AG04449 (cell line): ENCODE measurements around the gene RSPH1.
A peak's percentile ranks its signal among the peaks of the same experiment; 100 is the strongest.

Experiments used
- CTCF ChIA-PET: fragments of 350-600 bp; formaldehyde crosslinking; extraction: SDS; loops from one replicate; lab custom pipeline; 2021; ENCODE audit warnings: antibody characterized with exemption; lab: Yijun Ruan, JAX
- POLR2A ChIA-PET: fragments of 400-600, 350-600 bp; formaldehyde crosslinking; extraction: SDS; loops from one replicate; lab custom pipeline; 2020; ENCODE audit warnings: antibody characterized with exemption, inconsistent platforms; lab: Yijun Ruan, JAX
- DNase-seq: peaks from one replicate; pipeline ENCODE4 v3.0.0-alpha.2; 2010; ENCODE audit warnings: low read depth, low spot score
- H3K4me3 ChIP-seq: 2 replicates; pipeline ENCODE4 v1.5.1; 2011; ENCODE audit warnings: low read depth, mild to moderate bottlenecking, control low read depth, low read length
- TF ChIP-seq, protein P1 (sequence below): IDR thresholded peaks from one replicate; pipeline ENCODE4 v1.5.1; 2011; ENCODE audit warnings: mild to moderate bottlenecking, moderate library complexity, low read length, control low read depth, inconsistent platforms; ENCODE audit not compliant: insufficient read depth; ENCODE audit errors: missing control alignments

Gene RSPH1

GRCh38 chr21:42503711-42504110, 7.7 kb upstream of the RSPH1 start:
- DNase-seq: no peak
- H3K4me3 ChIP-seq: no peak overlapping the region
- TF ChIP-seq, protein P1, sequence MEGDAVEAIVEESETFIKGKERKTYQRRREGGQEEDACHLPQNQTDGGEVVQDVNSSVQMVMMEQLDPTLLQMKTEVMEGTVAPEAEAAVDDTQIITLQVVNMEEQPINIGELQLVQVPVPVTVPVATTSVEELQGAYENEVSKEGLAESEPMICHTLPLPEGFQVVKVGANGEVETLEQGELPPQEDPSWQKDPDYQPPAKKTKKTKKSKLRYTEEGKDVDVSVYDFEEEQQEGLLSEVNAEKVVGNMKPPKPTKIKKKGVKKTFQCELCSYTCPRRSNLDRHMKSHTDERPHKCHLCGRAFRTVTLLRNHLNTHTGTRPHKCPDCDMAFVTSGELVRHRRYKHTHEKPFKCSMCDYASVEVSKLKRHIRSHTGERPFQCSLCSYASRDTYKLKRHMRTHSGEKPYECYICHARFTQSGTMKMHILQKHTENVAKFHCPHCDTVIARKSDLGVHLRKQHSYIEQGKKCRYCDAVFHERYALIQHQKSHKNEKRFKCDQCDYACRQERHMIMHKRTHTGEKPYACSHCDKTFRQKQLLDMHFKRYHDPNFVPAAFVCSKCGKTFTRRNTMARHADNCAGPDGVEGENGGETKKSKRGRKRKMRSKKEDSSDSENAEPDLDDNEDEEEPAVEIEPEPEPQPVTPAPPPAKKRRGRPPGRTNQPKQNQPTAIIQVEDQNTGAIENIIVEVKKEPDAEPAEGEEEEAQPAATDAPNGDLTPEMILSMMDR: no peak
- ChIA-PET CTCF (interaction anchor here (0.8 kb wide), 1 partner anchor 17 kb away, joined by 3 read pairs; no protein-coding TSS in a partner anchor), POLR2A (no interaction called here)

DNA sequence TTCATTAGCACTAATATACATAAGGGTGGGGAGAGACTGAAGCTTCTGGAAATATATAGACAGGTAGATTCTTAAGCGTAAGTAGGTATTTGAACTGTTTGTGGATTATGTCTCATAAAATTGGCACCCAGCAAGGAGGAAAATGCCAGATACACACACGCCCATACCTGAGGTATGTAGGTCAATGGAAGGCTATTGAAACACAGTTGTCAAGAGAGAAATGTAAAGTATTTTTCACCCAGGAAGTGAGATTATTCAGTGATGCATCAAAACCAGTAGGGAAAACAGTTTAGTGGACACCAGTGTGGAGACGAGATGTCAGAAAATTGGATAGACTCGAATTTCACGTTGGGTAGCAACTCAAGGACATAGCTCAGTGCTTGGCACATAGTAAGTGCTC, 4.7 kb upstream of the RSPH1 start:
- CTCF ChIA-PET: no interaction called here
- TF ChIP-seq, protein P1: no peak
- no peak overlapping the region for H3K4me3 ChIP-seq
- DNase-seq: no peak
- POLR2A ChIA-PET: no interaction called here

GRCh38 chr21:42500225-42500624, 4.2 kb upstream of the RSPH1 start:
- POLR2A ChIA-PET: no interaction called here

DNA sequence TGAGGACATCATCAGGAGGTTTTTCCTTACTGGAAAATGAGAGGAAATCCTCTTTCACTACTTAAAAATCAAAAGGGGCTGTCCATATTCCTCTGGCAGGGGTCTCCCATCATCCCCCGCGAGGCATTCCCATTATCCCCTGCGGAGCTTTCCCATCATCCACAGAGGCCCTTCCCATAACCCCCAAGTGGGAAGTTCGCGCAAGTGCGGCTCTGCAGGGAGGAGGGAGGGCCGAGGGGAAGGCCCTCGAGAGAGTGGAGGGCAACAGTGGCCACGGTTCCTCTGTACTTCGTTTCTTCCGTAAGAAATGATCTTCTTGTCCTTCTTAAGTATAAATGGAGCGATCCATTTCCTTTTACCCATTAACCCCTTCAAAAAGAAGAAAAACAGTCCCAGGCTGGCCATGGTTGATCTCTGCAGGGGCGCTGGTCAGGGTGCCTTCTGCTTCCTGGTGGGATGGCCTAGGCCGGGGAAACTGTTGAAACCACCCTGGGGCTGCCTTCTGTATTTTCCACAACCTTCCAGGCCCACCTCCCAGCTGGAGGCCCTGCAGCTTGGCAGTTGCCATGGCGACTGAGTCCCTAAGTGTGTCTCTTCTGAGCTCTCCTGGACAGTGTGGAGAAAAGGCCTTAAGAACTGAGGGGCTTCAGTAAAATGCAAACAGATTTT, 3.6 kb upstream of the RSPH1 start:
- H3K4me3 ChIP-seq: no peak overlapping the region
- CTCF ChIA-PET: no interaction called here
- no peak for DNase-seq
- POLR2A ChIA-PET: no interaction called here
- TF ChIP-seq, protein P1: no peak

More at GRCh38 chr21:42500225-42500624, 4.2 kb upstream of the RSPH1 start:
- CTCF ChIA-PET: no interaction called here
- no peak for DNase-seq
- TF ChIP-seq, protein P1: no peak
- no peak overlapping the region for H3K4me3 ChIP-seq

GRCh38 chr21:42498012-42498411, 2.0 kb upstream of the RSPH1 start:
- ChIA-PET CTCF (no interaction called here), POLR2A (no interaction called here)
- TF ChIP-seq, protein P1: no peak
- H3K4me3 ChIP-seq: no peak overlapping the region
- no peak for DNase-seq

DNA sequence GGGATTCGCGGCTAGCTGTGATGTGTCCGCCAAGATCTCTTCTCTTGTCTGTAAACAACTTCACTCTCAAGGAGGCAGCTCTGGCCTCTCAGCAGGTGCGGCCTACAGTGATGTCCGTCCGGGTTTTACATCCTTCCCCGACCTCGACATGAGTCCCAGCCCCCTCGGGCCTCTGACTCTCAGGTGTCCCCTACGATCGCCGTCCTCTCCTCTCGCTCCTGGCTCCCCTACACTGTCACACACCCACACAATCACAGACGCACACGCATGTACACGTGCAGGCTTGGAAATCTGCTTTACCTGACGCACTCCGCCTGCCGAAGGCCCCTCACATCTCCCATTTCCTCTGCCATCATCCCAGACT, 797 bp upstream of the RSPH1 start:
- H3K4me3 ChIP-seq: peak overlapping the region; percentile 75
- ChIA-PET POLR2A (no interaction called here), CTCF (no interaction called here)
- TF ChIP-seq, protein P1: no peak
- no peak for DNase-seq
